ENCODE measurements around the gene TMEM131L.
A peak's percentile ranks its signal among the peaks of the same experiment; 100 is the strongest.

The TMEM131L gene

GRCh38 chr4:153528705-153529485 is 62.7 kb downstream of the TMEM131L start:
- TF ChIP-seq CTCF (IDR thresholded peaks at IDR 0.05; ENCODE audit: low read depth, low read length): no peak
- TF ChIP-seq EZH2phosphoT487 (IDR thresholded peaks at IDR 0.05; ENCODE audit: low read depth): no peak
- Histone ChIP-seq H3K4me2 (ENCODE audit: low read length) (peak overlapping the region; percentile 49), H3K79me2 (ENCODE audit: low read length) (peaks cover 100% of the 10 kb centered on the region)

GRCh38 chr4:153529646-153530045 is 63.5 kb downstream of the TMEM131L start:
- Histone ChIP-seq H3K9me3 (ENCODE audit: insufficient read depth, low read length) (no peaks in the 10 kb centered on the region), H2AFZ (ENCODE audit: low read depth, low read length) (no peak overlapping the region), H4K20me1 (ENCODE audit: insufficient read depth, low read length) (peaks cover 97% of the 10 kb centered on the region), H3K27me3 (ENCODE audit: low read depth, low read length) (no peaks in the 10 kb centered on the region), H3K4me3 (ENCODE audit: low read length) (no peak overlapping the region), H3K27ac (ENCODE audit: low read length) (peak overlapping the region; percentile 42), H3K9ac (ENCODE audit: low read length) (no peak overlapping the region), H3K79me2 (ENCODE audit: low read length) (peaks cover 100% of the 10 kb centered on the region), H3K4me2 (ENCODE audit: low read length) (peak overlapping the region; percentile 49; the same call in 1 of the 2 replicates), H3K36me3 (replicated peaks; ENCODE audit: low read depth, low read length) (peaks cover 46% of the 10 kb centered on the region), H3K4me1 (ENCODE audit: low read length) (peaks cover 31% of the 10 kb centered on the region)
- TF ChIP-seq EZH2phosphoT487 (IDR thresholded peaks at IDR 0.05; ENCODE audit: low read depth): no peak
- TF ChIP-seq CTCF (IDR thresholded peaks at IDR 0.05; ENCODE audit: low read depth, low read length): no peak

More at GRCh38 chr4:153528705-153529485, 62.7 kb downstream of the TMEM131L start:
- peak overlapping the region; percentile 42 for H3K27ac ChIP-seq (ENCODE audit: low read length)
- no peaks in the 10 kb centered on the region for H3K9me3 ChIP-seq (ENCODE audit: insufficient read depth, low read length)
- peaks cover 99% of the 10 kb centered on the region for H4K20me1 ChIP-seq (ENCODE audit: insufficient read depth, low read length)
- no peak overlapping the region for H3K9ac ChIP-seq (ENCODE audit: low read length)
- peaks cover 48% of the 10 kb centered on the region for H3K36me3 ChIP-seq (replicated peaks; ENCODE audit: low read depth, low read length)
- H3K27me3 ChIP-seq (ENCODE audit: low read depth, low read length): no peaks in the 10 kb centered on the region
- H3K4me1 ChIP-seq (ENCODE audit: low read length): peaks cover 39% of the 10 kb centered on the region
- no peak overlapping the region for H2AFZ ChIP-seq (ENCODE audit: low read depth, low read length)
- H3K4me3 ChIP-seq (ENCODE audit: low read length): peak overlapping the region; percentile 16; the same call in 1 of the 2 replicates

- Histone ChIP-seq H3K9ac (ENCODE audit: low read length) (no peak overlapping the region), H2AFZ (ENCODE audit: low read depth, low read length) (no peak overlapping the region), H3K4me1 (ENCODE audit: low read length) (peaks cover 30% of the 10 kb centered on the region), H3K79me2 (ENCODE audit: low read length) (peaks cover 100% of the 10 kb centered on the region), H3K4me3 (ENCODE audit: low read length) (no peak overlapping the region), H3K27me3 (ENCODE audit: low read depth, low read length) (no peaks in the 10 kb centered on the region), H3K9me3 (ENCODE audit: insufficient read depth, low read length) (no peaks in the 10 kb centered on the region), H4K20me1 (ENCODE audit: insufficient read depth, low read length) (peaks cover 97% of the 10 kb centered on the region), H3K4me2 (ENCODE audit: low read length) (no peak overlapping the region), H3K36me3 (replicated peaks; ENCODE audit: low read depth, low read length) (peaks cover 45% of the 10 kb centered on the region), H3K27ac (ENCODE audit: low read length) (no peak overlapping the region)
- no peak for TF ChIP-seq EZH2phosphoT487 (IDR thresholded peaks at IDR 0.05; ENCODE audit: low read depth)
- no peak for TF ChIP-seq CTCF (IDR thresholded peaks at IDR 0.05; ENCODE audit: low read depth, low read length)
Measured at GRCh38 chr4:153530284-153530999, 64.3 kb downstream of the TMEM131L start.

GRCh38 chr4:153531000-153531358 is 64.8 kb downstream of the TMEM131L start:
- peaks cover 97% of the 10 kb centered on the region for H4K20me1 ChIP-seq (ENCODE audit: insufficient read depth, low read length)

More at GRCh38 chr4:153531000-153531358, 64.8 kb downstream of the TMEM131L start:
- Histone ChIP-seq H3K36me3 (replicated peaks; ENCODE audit: low read depth, low read length) (peaks cover 45% of the 10 kb centered on the region), H2AFZ (ENCODE audit: low read depth, low read length) (no peak overlapping the region), H3K79me2 (ENCODE audit: low read length) (peaks cover 100% of the 10 kb centered on the region), H3K9me3 (ENCODE audit: insufficient read depth, low read length) (no peaks in the 10 kb centered on the region), H3K9ac (ENCODE audit: low read length) (no peak overlapping the region), H3K27ac (ENCODE audit: low read length) (no peak overlapping the region), H3K27me3 (ENCODE audit: low read depth, low read length) (no peaks in the 10 kb centered on the region), H3K4me3 (ENCODE audit: low read length) (no peak overlapping the region), H3K4me2 (ENCODE audit: low read length) (no peak overlapping the region), H3K4me1 (ENCODE audit: low read length) (peaks cover 30% of the 10 kb centered on the region)
- TF ChIP-seq CTCF (IDR thresholded peaks at IDR 0.05; ENCODE audit: low read depth, low read length) (no peak), EZH2phosphoT487 (IDR thresholded peaks at IDR 0.05; ENCODE audit: low read depth) (no peak)
